ENCODE results near the gene NKX3-2. TPM values are rescaled to one million over a fixed set of nuclear protein-coding genes. Genes with fewer than 3 reads are reported as not detected.

The NKX3-2 gene
- total and polyA plus RNA-seq, 2 of the 8 experiments (the other 6 are each of a cell fraction or from before 2014, with no cell fraction given) = 0.13 TPM; not detected in 1

GRCh38 chr4:13492747-13493146 lies 51.6 kb downstream of the NKX3-2 start:
- Histone ChIP-seq H3K36me3 (ENCODE audit: control insufficient read depth in 2 of 4, insufficient read depth in 4 of 4, low read length in 3 of 4) (no peaks in the 10 kb centered on the region), H3K18ac (ENCODE audit: extremely low read depth, low read length) (no peak overlapping the region), H3K9me3 (ENCODE audit: insufficient read depth in 2 of 2, low read depth in 1 of 2, low read length in 1 of 2) (no peaks in the 10 kb centered on the region; a peak in 1 of 4 replicates), H2AFZ (ENCODE audit: low read length) (no peak overlapping the region), H3K56ac (replicated peaks; ENCODE audit: insufficient read length, low read depth, low read length) (no peak overlapping the region), H4K20me1 (replicated peaks in 1 of 2; ENCODE audit: control insufficient read depth in 1 of 2, insufficient read depth in 2 of 2, low read length in 2 of 2) (no peaks in the 10 kb centered on the region), H2BK120ac (replicated peaks; ENCODE audit: low read depth, low read length) (no peak overlapping the region), H3K4me1 (replicated peaks in 1 of 4; ENCODE audit: control insufficient read depth in 3 of 4, insufficient read depth in 4 of 4, low read length in 3 of 4) (no peaks in the 10 kb centered on the region), H3K79me1 (ENCODE audit: low read depth, low read length) (no peaks in the 10 kb centered on the region), H3K27me3 (replicated peaks in 1 of 4; ENCODE audit: control insufficient read depth in 3 of 4, extremely low read depth in 1 of 4, insufficient read depth in 3 of 4, low read length in 3 of 4) (no peaks in the 10 kb centered on the region), H3K23ac (ENCODE audit: insufficient read length) (no peak overlapping the region), H3K79me2 (ENCODE audit: control insufficient read depth in 1 of 2, insufficient read depth in 2 of 2, low read length in 2 of 2) (no peaks in the 10 kb centered on the region), H3K4me2 (ENCODE audit: insufficient read depth in 1 of 2, low read depth in 2 of 2, low read length in 2 of 2) (no peak overlapping the region), H4K8ac (ENCODE audit: extremely low read depth, insufficient read depth, low read length) (no peak overlapping the region), H3K4ac (replicated peaks; ENCODE audit: insufficient read length, low read depth, low read length) (no peak overlapping the region), H2BK12ac (ENCODE audit: low read depth, low read length) (no peak overlapping the region), H3K9ac (replicated peaks in 1 of 4; ENCODE audit: extremely low read depth in 1 of 4, low read depth in 3 of 4, low read length in 3 of 4) (peak overlapping the region in 1 of 4 experiments; percentile 34; a peak in 1 of 7 replicates), H2BK15ac (ENCODE audit: low read length) (no peak overlapping the region), H3K27ac (ENCODE audit: low read depth, low read length) (no peak overlapping the region), H4K5ac (ENCODE audit: insufficient read length, low read depth, low read length) (no peak overlapping the region), H3K4me3 (ENCODE audit: extremely low read depth in 1 of 4, insufficient read depth in 2 of 4, low read depth in 3 of 4, low read length in 4 of 4) (no peak overlapping the region), H4K91ac (replicated peaks; ENCODE audit: insufficient read length, low read length) (no peak overlapping the region), H3K14ac (ENCODE audit: insufficient read length) (no peak overlapping the region), H2AK5ac (ENCODE audit: low read depth, low read length) (no peak overlapping the region), H2BK20ac (ENCODE audit: low read length) (no peak overlapping the region), H2BK5ac (ENCODE audit: low read depth, low read length) (no peak overlapping the region), H3K23me2 (ENCODE audit: low read depth, low read length) (no peaks in the 10 kb centered on the region)
- WGBS, 2 experiments (ENCODE audit: extremely low coverage in 1 of 2, insufficient coverage in 1 of 2, insufficient read length in 1 of 2, insufficient replicate concordance in 2 of 2, low coverage in 1 of 2, low lambda C conversion rate in 2 of 2, missing lambda C conversion rate in 1 of 2) = 82% methylated on average over 3 of the region's 3 CpGs; no CpG with 5 or more reads in 1 of the 2 experiments
- DNase-seq (ENCODE audit: low read depth in 1 of 2, low spot score in 2 of 2) (no peak), FAIRE-seq (no peak)
- TF ChIP-seq POU5F1 (IDR thresholded peaks at IDR 0.05; ENCODE audit: low read depth, low read length) = no peak
- TF ChIP-seq HDAC6 (IDR thresholded peaks at IDR 0.05; ENCODE audit: low read depth, low read length) = no peak
- TF ChIP-seq TEAD4 (IDR thresholded peaks at IDR 0.05; ENCODE audit: low read depth, low read length) = no peak
- TF ChIP-seq TAF7 (optimal IDR thresholded peaks at IDR 0.05; ENCODE audit: borderline replicate concordance, low read depth, low read length) = no peak
- no peak for TF ChIP-seq SP2 (IDR thresholded peaks at IDR 0.05; ENCODE audit: low read length)
- no peak for TF ChIP-seq SP4 (IDR thresholded peaks at IDR 0.05; ENCODE audit: low read length)
- no peak for TF ChIP-seq RAD21 (IDR thresholded peaks at IDR 0.05 in 1 of 2, conservative IDR thresholded peaks at IDR 0.05 in 1 of 2; ENCODE audit: low read depth in 2 of 2, low read length in 2 of 2)
- TF ChIP-seq SP1 (IDR thresholded peaks at IDR 0.05; ENCODE audit: low read depth, low read length) = no peak
- TF ChIP-seq SRF (IDR thresholded peaks at IDR 0.05; ENCODE audit: low read depth, low read length) = no peak
- CTCF ChIA-PET (ENCODE audit: partially characterized antibody) = no interaction called here
- POLR2A ChIA-PET (ENCODE audit: partially characterized antibody) = no interaction called here

All from H1 (cell line).